Transverse colon (tissue), 4 donors: Measurements from ENCODE around the gene CHMP4A.

Experiments used
- CTCF ChIP-seq, 5 experiments: fragments of 200-600 bp in 3 of 5; fragments of 450-650 bp in 2 of 5; sonication (generic) in 3 of 5; IDR thresholded peaks; 1 replicate in 2 of 5; 2 replicates in 3 of 5; pipeline ENCODE4 v1.5.1; 2016 to 2017; ENCODE audit warnings: antibody characterized with exemption in 5 of 5, inconsistent platforms in 3 of 5, mild to moderate bottlenecking in 2 of 5, moderate library complexity in 1 of 5
- EP300 ChIP-seq: sonication (generic); formaldehyde crosslinking; IDR thresholded peaks from one replicate; pipeline ENCODE4 v1.6.1; 2017; ENCODE audit warnings: antibody characterized with exemption, low read depth
- POLR2A ChIP-seq: fragments of 450-650 bp; IDR thresholded peaks from one replicate; pipeline ENCODE4 v1.6.1; 2016; ENCODE audit warnings: antibody characterized with exemption, mild to moderate bottlenecking, moderate library complexity
- POLR2AphosphoS5 ChIP-seq, 3 donors: sonication (generic); formaldehyde crosslinking; IDR thresholded peaks; one replicate each; pipeline ENCODE4 v1.6.1; 2016; ENCODE audit warnings: antibody characterized with exemption in 3 of 3

GRCh38 chr14:24182110-24182882, 31.0 kb downstream of the CHMP4A start:
- TF ChIP-seq CTCF (IDR thresholded peaks at IDR 0.05) (no peak), POLR2AphosphoS5 (IDR thresholded peaks at IDR 0.05) (no peak), POLR2A (no peak), EP300 (no peak)
